Calu3 (cell line): ENCODE measurements around the gene IYD. TPM values are rescaled to one million over a fixed set of nuclear protein-coding genes. Genes with fewer than 3 reads are reported as not detected.

ENCODE experiments used
- BruUV-seq: library from RNA; stranded (reverse); fragments of 400-500 nt; replicated peaks from 2 replicates; lab custom pipeline; 2021; lab: Mats Ljungman, UMichigan
- CTCF ChIA-PET: fragments of 300-600 bp; sonication (Branson Sonifier 250); formaldehyde crosslinking; loops from one replicate; lab custom pipeline; 2022; ENCODE audit warnings: antibody characterized with exemption; lab: Charles Lee
- DNase-seq: peaks from one replicate; pipeline ENCODE4 v3.0.0; 2022
- H3K27ac Mint-ChIP-seq: one replicate; pipeline ENCODE4 v1.8.0; 2022; ENCODE audit warnings: mixed read lengths; ENCODE audit not compliant: unreplicated experiment
- H3K27me3 Mint-ChIP-seq: one replicate; pipeline ENCODE4 v1.8.0; 2022; ENCODE audit warnings: mixed read lengths; ENCODE audit not compliant: unreplicated experiment
- H3K36me3 Mint-ChIP-seq: one replicate; pipeline ENCODE4 v1.8.0; 2022; ENCODE audit warnings: mild to moderate bottlenecking, moderate library complexity, mixed read lengths; ENCODE audit not compliant: insufficient read depth, unreplicated experiment
- H3K4me1 Mint-ChIP-seq: one replicate; pipeline ENCODE4 v1.8.0; 2022; ENCODE audit warnings: mild to moderate bottlenecking, low read depth, mixed read lengths; ENCODE audit not compliant: unreplicated experiment
- H3K4me3 Mint-ChIP-seq: one replicate; pipeline ENCODE4 v1.8.0; 2022; ENCODE audit warnings: mild to moderate bottlenecking, low read depth, moderate library complexity, mixed read lengths; ENCODE audit not compliant: unreplicated experiment
- H3K9me3 Mint-ChIP-seq: one replicate; pipeline ENCODE4 v1.8.0; 2022; ENCODE audit warnings: low read depth, mixed read lengths; ENCODE audit not compliant: unreplicated experiment
- CTCF ChIP-seq: fragments of 200-600 bp; IDR thresholded peaks from one replicate; pipeline ENCODE4 v1.8.0; 2022; ENCODE audit warnings: antibody characterized with exemption; ENCODE audit not compliant: unreplicated experiment
- intact Hi-C: fragments of 100-400 bp; cut with micrococcal nuclease; formaldehyde crosslinking; loops from one replicate; pipeline ENCODE4 v1.10.0; 2022; ENCODE audit not compliant: unreplicated experiment
- total RNA-seq: library from RNA; stranded (reverse); gene quantifications from 2 replicates; pipeline ENCODE4 v1.2.3, GENCODE V29; 2022

IYD gene
- total RNA-seq, 1 experiment from 2014 or later: 0.92 TPM

GRCh38 chr6:150427037-150427602 is 58.3 kb downstream of the IYD start:
- no peak overlapping the region for H3K4me3 Mint-ChIP-seq
- no peaks in the 10 kb centered on the region for H3K9me3 Mint-ChIP-seq
- no TSS peak for BruUV-seq
- no peak overlapping the region for H3K27ac Mint-ChIP-seq
- H3K4me1 Mint-ChIP-seq: no peaks in the 10 kb centered on the region
- intact Hi-C loops: no loop called here
- CTCF ChIA-PET: no interaction called here
- no peak for TF ChIP-seq CTCF
- H3K27me3 Mint-ChIP-seq: no peaks in the 10 kb centered on the region
- no peak for DNase-seq
- H3K36me3 Mint-ChIP-seq: no peaks in the 10 kb centered on the region

GRCh38 chr6:150427843-150428242 is 59.0 kb downstream of the IYD start:
- H3K27me3 Mint-ChIP-seq: no peaks in the 10 kb centered on the region
- no peaks in the 10 kb centered on the region for H3K4me1 Mint-ChIP-seq
- no peak overlapping the region for H3K27ac Mint-ChIP-seq
- no TSS peak for BruUV-seq
- CTCF ChIA-PET: no interaction called here
- H3K36me3 Mint-ChIP-seq: no peaks in the 10 kb centered on the region
- intact Hi-C loops: no loop called here
- no peak for DNase-seq
- no peak for TF ChIP-seq CTCF
- H3K9me3 Mint-ChIP-seq: no peaks in the 10 kb centered on the region
- H3K4me3 Mint-ChIP-seq: no peak overlapping the region

- no peak for DNase-seq
- H3K27me3 Mint-ChIP-seq: no peaks in the 10 kb centered on the region
- CTCF ChIA-PET: interaction anchor here (0.5 kb wide), 1 partner anchor 707 kb away, joined by 3 read pairs; no protein-coding TSS in a partner anchor
- H3K9me3 Mint-ChIP-seq: no peaks in the 10 kb centered on the region
- H3K27ac Mint-ChIP-seq: no peak overlapping the region
- no peaks in the 10 kb centered on the region for H3K4me1 Mint-ChIP-seq
- no peaks in the 10 kb centered on the region for H3K36me3 Mint-ChIP-seq
- no TSS peak for BruUV-seq
- TF ChIP-seq CTCF: no peak
- H3K4me3 Mint-ChIP-seq: no peak overlapping the region
- intact Hi-C loops: no loop called here
Measured at GRCh38 chr6:150430815-150431214, 62.0 kb downstream of the IYD start.

- no peak for TF ChIP-seq CTCF
- H3K27me3 Mint-ChIP-seq: no peaks in the 10 kb centered on the region
- CTCF ChIA-PET: no interaction called here
- no peak overlapping the region for H3K4me3 Mint-ChIP-seq
- BruUV-seq: no TSS peak
- intact Hi-C loops: no loop called here
- no peak overlapping the region for H3K27ac Mint-ChIP-seq
- H3K36me3 Mint-ChIP-seq: no peaks in the 10 kb centered on the region
- no peak for DNase-seq
- H3K9me3 Mint-ChIP-seq: no peaks in the 10 kb centered on the region
- no peaks in the 10 kb centered on the region for H3K4me1 Mint-ChIP-seq
Measured at GRCh38 chr6:150435360-150435759, 66.5 kb downstream of the IYD start.
